Hematopoietic multipotent progenitor cell treated with erythropoietin and hydrocortisone succinate and interleukin-3 and kit ligand, for 6 days (in vitro differentiated cells): ENCODE results near the gene UBA52.
"Not testable (repeated sequence)": the region's sequence is repeated elsewhere in the genome, so short reads cannot be mapped to it uniquely, and the experiment has no call there.

Source experiments
- DNase-seq: peaks from one replicate; pipeline ENCODE4 v3.0.0-alpha.2; 2015

UBA52 gene

DNA sequence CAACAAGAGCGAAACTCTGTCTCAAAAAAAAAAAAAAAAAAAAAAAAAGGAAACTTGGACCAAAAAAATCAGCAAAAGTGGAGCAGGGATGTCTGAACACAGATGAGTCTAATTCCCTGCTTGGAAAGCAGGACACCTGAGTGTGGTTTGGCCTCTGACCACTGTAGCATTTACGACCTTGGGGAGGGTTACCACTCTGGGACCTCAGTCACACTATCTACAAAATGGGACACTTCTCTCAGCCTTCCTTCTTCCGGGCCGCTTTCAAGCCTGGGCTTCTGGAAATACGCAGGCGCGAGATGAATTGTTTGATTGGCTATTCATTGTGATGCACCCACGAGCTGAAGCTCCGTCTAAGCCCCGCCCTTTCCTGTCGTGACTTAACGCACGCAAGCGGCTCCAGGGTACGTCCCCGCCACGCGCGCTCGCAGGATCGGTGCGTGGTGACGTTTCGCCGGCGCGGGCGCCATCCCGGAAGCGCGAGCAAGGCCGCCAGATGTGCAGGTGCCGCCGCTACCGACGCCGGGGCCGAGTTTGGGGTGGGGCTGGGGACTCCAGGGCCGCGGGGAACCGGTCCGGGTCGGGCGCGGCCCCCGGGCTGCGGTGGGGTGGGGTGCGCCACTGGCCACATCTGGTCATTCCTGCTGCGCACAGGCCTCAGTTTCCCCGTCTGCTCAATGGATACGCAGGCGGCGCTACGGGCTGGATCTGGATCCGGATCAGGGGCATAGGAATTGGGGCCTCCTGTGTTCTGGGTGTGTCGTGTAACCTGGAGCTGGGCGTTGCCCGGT, 14.1 kb upstream of the UBA52 start, which contains the start of gene KXD1:
TSS of gene KXD1 (plus strand) at position 460 of the 791 bp plus-strand sequence. CDS start 4,187 bp downstream, outside the sequence.
- peak; percentile 100 for DNase-seq

DNA sequence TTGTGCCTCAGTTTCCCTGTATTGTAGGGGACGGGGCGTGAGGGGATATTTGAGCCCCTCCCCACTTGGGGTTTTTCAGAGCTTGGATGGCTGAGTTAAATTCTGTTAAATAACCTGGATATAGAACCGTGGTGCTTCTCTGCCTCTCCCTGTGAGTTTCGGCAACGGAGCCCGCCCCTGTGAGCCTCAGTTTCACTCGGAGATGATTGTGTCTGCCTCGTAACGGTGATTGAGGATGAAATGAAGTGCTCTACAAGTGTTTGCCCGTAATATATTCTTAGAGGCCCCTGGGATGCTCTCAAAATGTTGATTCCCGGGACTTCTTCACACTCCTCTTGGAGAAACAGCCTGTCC, 13.5 kb upstream of the UBA52 start:
- peak; percentile 23 for DNase-seq

DNA sequence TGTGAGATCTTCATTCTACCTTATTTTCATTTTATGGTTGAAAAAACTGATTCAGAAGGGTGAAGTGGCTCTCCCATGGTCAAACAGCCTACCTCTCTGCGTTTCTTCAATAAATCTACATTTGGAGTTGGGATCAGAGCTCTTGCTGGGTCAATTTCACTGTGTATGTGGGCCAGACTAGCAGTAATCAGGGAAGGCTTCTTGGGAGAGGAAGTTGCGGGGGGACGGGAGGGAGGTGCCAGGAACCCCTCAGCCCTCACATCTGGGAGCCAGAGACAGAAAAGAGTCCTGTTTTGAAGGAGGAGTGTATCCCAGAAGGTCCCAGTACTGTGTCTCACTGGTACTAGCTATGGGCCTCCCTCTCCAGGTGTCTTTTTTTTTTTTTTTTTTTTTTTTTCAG, 13.1 kb upstream of the UBA52 start:
- DNase-seq, result peak; percentile 22

DNA sequence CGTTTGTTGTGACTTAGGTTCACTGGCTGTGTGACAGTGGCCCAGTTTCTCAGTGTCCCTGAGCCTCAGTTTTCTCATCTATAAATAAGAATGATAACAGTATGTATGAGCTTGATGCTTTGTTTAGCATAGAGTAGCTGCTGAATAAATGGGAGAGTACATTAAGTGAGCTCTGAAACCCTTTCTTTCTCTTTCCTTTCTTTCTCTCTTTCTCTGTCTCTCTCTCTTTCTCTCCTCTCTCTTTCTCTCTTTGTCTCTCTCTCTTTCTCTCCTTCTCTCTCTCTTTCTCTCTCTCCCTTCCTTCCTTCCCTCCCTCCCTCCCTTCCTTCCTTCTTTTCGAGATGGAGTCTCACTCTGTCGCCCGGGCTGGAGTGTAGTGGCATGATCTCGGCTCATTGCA, 12.0 kb upstream of the UBA52 start:
- DNase-seq, result no peak

DNA sequence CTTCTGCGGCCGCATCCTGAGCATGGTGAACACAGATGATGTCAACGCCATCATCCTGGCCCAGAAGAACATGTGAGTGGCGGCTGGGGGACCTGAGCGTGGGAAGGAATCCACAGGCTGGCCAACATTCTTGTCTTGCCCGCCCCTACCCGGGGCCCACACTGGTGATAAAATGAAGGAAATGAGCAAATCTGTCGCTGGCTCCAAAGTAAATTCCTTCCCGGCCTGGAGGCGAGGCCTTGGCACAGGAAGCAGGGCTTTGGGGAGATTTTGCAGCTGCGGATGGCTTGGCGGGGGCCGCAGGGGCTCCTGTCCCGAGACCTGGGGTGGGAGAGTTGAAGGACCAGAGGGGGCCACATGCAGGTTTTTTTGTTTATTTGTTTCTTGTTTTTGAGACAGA, 9.6 kb upstream of the UBA52 start:
- no peak for DNase-seq

DNA sequence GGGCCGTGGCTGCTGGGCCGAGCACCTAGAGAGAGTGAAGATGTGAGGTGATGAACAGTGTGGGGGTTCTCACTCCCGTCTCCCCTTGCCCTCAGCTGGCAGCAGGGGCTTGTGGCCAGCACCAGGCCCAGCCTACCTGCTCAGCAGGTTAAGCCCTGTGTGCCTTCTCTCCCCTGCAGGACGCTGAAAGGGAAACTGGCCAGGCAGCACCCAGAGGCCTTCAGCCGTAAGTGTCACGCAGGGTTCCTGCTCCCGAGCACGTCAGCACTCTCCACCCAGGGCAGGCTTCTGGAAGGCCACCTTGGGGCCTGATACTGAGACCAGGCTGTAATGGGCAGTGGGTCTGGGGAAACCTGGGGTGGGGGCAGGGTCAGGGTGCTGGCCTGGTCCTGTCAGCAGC, 4.7 kb upstream of the UBA52 start:
- no peak for DNase-seq

DNA sequence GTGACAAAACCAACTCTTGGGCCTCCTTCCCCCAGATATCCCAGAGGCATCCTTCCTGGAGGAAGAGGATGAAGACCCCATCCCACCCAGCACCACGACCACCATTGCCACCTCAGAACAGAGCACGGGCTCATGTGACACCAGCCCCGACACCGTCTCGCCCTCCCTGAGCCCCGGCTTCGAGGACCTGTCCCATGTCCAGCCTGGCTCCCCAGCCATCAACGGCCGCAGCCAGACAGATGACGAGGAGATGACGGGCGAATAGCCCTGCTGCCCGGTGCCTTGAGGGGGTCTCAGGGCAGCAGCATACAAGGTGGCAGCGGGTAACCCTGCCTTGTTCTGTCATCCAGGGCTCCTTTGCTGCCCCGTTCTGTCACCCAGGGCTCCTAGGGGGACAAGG, 3.3 kb upstream of the UBA52 start:
- no peak for DNase-seq

DNA sequence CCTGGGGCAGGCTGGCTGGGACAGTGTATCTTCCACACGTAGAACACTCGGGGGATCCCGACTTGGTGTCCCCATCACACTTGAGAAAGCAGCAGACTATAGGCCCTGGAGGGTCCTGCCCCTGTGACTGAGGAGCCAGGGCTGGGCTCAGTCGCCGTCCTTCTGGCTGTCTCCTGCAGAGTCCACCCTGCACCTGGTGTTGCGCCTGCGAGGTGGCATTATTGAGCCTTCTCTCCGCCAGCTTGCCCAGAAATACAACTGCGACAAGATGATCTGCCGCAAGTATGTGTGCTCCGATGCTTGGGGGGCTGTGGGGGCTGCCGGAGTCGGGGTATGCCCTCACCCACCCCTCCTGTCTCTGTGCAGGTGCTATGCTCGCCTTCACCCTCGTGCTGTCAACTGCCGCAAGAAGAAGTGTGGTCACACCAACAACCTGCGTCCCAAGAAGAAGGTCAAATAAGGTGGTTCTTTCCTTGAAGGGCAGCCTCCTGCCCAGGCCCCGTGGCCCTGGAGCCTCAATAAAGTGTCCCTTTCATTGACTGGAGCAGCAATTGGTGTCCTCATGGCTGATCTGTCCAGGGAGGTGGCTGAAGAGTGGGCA, 3.1 kb downstream of the UBA52 start:
- no peak for DNase-seq

DNA sequence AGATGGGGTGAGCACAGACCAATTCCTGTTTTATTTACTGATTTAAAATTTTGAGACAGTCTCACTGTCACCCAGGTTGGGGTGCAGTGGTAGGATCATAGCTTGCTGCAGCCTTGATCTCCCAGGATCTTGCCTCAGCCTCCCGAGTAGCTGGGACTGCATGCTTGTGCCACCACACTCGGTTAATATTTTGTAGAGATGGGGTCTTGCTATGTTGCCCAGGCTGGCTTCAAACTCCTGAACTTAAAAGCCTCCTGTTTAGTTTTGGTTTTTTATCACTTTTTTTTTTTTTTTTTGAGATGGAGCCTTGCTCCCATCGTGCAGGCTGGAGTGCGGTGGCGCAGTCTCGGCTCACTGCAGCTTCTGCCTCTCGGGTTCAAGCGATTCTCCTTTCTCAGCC, 4.7 kb downstream of the UBA52 start:
- DNase-seq, result no peak

DNA sequence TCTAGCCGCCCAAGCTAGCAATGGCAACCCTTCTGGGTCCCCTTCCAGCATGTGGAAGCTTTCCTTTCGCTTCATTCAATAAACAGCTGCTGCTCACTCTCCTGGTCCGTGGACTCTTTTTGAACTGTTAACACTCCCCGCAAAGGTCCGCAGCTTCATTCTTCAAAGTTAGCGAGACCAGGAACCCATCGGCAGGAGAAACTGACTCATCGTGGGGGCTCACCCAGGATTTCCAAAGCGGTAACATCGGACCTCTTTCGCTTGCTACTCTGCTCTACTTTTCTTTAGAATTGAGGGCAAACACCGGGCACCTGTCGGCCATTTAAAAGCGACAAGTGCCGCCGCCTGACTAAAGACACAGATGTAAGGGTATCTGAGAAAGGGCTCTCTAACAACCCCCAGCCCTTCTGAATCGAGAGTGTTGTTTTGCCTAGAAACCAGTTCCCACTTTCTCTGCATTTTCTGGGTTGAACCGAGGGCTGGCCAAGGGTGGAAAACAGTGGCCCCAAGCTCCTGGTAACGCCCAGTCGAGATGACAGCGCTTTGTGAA, 5.8 kb downstream of the UBA52 start:
- DNase-seq, result no peak

DNA sequence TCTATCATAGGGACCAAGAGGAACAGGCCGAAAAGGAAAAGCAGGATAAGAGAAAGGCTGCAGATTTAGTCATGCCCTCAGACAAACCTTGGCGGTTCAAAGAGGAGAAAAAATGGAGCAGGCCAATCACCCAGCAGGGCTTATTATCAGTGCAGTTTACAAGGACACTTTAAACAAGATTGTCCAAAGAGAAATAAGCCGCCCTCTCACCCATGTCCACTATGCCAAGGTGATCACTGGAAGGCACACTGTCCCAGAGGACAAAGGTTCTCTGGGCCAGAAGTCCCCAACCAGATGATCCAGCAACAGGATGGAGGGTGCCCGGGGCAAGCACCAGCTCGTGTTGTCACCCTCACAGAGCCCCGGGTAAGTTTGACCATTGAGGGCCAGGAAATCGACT, 8.7 kb downstream of the UBA52 start:
- no peak for DNase-seq

DNA sequence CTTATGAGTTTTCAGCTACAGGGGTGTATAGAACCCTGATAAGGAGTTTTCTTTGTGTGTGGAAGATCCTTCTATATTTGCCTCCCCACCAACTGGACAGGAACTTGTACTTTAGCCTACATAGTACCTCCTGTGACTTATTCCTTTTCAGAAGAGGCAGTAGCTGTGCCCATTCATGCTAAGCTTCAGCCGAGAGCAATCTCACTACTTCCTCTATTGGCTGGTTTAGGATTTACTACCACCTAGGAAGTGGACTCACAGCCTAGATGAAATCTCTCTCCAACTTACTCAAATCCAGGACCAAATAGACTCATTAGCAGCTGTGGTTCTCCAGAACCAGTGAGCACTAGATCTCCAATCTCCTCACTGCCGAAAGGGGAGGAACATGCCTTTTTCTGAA, 14.6 kb downstream of the UBA52 start:
- peak; percentile 55 for DNase-seq

DNA sequence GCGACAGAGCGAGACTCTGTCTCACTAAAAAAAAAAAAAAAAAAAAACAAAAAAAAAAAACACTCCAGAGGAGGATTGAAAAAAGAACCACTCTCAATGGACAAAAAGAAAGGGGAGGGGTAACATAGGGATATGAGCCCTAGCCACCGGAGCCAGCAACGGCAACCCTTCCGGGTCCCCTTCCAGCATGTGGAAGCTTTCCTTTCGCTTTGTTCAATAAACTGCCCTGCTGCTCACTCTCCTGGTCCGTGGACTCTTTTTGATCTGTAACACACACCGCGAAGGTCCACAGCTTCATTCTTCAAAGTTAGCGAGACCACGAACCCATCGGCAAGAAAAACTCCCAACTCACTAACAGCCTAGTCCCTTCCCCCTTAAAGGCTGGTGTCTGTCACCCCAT, 15.9 kb downstream of the UBA52 start:
- DNase-seq, result no peak

DNA sequence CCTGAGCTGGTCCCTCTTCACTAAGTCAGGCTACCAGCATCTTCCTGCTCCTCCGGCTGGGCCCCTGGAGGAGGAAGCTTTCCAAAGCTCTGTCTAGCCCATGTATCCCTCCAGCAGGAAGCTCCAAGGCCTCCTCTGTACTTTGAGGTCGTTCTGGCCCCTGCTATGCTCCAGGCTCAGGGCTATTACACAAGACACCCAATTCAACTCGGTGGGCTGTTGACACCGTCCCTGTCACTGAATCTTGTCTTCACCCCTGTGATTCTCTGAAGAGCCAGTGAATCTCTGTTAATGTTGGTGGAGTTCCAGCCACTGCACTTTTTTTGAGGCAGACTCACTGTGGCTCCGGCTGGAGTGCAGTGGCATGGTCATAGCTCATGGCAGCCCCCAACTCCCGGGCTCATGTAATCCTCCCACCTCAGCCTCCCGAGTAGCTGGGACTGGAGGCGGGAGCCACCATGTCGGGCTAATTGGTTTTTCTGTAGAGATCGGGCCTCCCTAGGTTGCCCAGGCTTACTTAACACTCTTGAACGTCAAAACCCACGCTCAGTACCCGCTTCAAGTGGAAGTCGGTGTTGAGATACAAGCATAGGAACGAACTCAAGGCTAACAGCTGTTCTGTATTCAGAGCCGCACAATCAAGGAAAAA, 16.4 kb downstream of the UBA52 start:
- DNase-seq, result no peak

DNA sequence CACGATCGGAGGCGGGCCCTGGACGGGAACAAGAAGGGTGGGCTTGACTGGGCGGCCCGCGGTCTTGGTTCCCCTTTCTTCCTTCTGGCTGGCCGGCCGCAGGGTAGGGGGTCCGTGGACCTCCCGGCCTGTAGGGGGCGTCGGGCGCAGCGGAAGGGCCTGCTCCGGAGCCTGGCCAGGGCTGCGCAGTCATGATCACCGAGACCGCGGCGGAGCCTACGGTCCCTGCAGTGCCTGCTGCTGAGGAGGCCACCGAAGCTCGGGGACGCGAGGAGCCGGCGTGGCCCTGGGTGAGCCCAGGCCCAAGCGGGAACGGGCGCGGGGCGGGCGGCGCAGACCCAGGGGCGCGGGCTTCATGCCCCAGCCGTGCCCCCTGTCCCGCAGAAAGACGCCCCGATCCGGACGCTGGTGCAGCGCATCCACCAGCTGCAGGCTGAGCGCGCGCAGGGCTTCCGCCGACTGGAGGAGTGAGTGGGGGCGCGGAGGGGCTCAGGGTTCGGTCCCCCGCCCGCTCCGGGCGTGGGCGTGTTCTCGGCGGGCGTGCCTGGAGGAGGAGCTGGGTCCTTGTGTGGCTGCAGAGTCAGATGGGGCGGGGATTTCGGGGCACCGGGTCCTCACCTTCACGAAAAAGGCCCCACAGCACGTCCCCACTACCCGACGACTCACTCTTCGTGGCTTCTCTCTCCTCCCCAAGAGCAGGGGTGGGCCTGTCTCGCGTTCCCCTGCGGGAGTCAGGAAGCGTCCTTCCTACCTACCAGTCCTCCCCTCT, 17.1 kb downstream of the UBA52 start, which contains the start of gene REX1BD:
TSS of gene REX1BD (plus strand) at position 188 of the 769 bp plus-strand sequence. CDS start at position 192, 4 bp downstream.
- peak; percentile 92 for DNase-seq

DNA sequence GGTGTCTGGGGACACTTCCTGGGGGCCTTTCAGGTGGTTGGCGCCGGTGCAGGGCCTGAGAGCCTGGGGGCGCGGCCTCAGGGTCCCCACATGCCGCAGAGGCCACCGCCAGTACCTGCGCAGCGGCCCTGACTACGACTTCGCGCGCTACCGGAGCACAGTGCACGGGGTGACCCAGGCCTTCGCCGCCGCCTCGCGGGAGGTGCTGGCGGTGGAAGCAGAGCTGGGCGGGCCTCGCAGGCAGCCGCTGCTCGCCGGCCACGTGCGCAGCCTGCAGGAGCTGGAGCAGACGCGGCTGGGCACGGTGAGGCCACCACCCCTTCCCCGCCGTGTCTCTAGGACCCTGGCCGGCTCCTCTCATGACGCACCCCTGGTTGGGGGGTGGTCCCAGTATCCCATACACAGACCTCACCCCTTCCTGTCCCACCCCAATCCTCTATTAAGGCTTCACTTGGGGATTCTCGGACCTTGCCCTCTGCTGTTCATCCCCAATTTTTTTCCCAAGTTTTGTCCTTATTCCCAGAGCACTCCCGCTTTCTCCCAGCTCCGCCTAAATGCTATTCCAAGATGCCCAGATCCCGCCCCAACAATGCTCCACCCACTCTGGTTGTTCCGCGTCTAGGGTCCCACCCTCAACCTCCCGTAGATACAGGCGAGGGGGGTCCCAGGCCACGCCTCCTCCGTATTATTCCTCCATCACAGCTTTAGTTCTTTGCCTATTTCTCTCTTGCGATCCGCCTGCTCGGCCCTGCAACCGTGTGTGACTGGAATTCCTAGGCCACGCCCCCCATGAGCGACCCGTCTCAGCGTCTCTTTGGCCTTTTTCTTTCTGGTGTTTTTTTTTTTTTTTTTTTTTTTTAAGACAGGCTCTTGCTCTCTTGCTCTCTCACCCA, 18.0 kb downstream of the UBA52 start:
- DNase-seq, result peak; percentile 83

DNA sequence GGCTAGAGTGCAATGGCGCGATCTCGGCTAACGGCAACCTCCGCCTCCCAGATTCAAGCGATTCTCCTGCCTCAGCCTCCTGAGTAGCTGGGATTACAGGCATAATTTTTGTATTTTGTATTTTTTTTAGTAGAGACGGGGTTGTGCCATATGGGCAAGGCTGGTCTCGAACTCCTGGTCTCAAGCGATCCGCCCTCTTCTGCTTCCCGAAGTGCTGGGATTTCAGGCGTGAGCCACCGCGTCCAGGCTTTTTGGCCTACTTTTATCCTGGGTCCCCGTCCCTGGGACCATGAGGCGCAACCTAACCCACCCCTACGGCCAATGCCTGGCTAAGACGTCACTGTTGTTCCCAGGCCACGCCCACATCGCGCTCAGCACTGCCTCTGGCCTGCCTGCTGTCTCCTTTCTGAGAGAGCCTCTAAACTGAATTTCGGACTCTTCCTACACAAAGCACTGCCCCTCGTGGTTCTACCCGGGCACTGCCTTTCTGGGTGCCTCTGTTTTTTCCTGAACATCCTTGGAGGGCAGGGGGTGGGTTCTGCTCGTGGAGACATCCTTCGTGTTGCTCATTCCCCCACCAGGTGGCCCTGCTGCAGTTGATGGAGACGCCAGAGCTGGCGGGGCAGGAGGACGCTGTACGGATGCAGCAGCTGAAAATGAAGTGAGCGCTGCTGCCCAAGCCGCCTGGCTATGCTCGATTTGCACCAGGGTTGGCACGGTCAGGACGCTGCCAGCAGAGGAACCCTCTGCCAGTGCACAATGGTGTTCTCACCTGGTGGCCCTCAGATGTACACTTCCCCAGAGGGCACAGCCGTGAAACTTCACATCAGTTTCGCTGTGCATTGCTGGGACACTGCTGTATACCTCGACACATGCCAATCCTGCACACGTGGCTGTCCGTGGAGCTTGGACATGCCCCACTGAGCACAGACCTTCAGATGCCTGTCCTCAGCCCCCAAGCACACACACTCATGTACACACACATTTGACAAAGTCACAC, 18.9 kb downstream of the UBA52 start:
- peak; percentile 67 for DNase-seq

DNA sequence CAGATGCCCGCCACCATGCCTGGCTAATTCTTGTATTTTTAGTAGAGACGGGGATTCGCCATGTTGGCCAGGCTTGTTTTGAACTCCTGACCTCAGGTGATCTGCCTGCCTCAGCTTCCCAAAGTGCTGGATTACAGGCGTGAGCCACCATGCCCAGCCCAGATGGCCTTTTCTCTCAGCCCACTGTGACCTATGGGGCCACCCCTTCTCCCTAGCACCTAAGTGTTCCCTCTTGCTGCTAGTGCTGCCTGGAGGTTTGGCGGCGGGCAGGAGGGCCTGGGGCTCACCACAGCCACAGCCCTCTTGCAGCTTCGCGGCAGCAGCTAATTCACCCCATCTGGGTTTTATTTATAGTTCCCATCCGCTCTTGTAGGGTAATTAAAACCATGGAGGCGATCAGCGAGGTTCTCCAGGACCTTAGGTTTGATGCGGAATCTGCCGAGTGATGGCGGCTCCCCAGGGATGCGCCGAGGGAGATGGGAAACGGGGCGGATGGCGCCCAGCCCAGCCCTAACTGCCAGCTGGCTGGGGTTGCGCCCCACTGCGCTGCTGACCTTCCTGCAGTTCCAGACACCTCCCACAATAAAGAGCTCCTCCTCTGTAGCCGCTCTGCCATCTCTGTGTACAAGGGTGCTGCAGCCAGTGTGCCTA, 20.2 kb downstream of the UBA52 start:
- DNase-seq, result no peak

DNA sequence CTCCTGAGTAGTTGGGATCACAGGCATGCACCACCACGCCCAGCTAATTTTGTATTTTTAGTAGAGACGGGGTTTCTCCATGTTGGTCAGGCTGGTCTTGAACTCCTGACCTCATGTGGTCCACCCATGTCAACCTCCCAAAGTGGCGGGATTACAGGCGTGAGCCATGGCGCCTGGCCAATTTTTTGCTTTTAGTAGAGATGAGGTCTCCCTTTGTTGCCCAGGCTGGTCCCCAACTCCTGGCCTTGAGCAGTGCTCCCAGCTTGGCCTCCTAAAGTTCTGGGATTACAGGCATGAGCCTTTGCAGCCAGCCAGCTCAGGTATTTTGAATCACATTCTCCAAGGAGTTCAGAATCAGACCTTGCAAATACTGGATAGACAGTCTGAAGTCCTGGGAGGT, 21.1 kb downstream of the UBA52 start:
- DNase-seq, result not testable (repeated sequence)
